CD4-positive, alpha-beta T cell treated with Interferon gamma for 1 hour (primary cell): ENCODE data around the gene PAK2.
A peak's percentile ranks its signal among the peaks of the same experiment; 100 is the strongest.
"Not testable (repeated sequence)": the region's sequence is repeated elsewhere in the genome, so short reads cannot be mapped to it uniquely, and the experiment has no call there.

ENCODE experiments used
- DNase-seq: peaks from one replicate; pipeline ENCODE4 v3.0.0-alpha.2; 2020

Gene PAK2

DNA sequence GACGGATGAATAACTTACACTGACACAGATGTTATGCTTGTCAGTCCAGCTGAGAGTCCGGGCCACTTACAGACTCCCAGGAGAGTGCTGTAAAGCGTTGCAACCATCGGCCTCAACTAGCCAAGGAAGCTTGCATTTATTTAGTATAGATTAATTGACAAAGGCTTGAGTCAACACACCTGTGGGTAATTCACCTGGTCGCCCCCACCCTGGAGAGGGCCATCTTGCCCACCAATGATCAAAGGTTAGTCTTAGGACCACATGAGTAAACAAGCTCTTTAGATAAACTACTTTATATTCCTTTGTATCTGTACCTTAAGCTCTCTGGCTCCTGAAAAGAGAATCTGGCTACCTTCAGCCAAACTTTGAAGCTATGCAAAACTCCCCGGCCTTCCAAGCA, 51.0 kb downstream of the PAK2 start:
- no peak for DNase-seq

DNA sequence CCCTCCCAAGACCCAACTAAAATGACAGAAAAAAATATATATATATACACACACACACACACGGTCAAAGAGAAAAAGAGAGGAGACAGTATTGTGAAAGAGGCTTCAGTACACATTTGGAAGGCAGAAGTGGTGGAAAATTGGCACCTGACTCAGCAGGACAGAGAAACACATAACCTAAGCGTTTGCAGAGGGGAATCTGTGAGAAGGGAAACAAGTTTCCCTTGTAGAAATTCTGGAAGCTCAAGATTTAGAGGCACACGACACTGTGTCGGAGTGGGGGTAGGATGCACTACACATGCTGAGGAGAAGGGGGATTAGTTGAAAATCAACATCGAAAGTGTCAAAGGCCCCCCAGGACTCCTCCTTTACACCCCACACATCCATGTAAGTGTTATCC, 53.1 kb downstream of the PAK2 start:
- DNase-seq: no peak

DNA sequence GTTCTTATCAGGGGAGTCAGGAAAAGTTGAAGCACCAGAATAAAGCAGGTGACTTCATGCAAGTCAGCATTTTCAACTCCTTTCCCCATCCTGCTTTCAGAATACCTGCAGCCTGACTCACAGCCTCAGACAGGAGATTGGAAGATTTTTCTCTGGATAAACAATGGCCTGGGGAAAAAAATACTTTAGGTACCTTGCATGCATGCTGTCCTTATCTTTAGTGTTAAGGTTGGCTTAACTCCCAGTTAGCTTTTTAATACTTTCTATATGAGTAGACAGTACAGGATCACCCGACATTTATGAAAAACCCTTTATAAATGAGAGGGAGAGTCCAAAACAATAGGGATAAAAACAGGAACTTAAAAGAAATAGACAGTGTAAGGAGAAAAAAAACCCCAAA, 53.6 kb downstream of the PAK2 start:
- DNase-seq: no peak

DNA sequence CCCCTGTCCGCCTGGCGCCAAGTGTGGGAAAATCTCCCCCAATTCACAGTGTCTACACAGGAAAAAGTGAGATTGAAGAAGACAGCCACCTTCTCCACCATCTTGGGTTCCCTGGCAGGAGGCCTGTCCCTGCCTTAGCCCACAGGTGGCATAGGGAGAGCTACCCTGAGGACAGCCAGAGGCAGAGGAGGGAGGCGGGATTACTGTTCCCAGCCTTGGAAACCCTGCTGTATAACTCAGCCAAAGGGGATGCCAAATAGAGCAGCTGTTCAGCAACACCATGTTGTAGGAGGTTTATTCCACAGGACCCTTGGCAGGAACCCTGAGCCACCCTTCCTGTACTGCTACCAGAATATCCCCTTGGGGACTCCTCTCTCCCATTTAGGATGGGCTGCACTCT, 54.8 kb downstream of the PAK2 start:
- DNase-seq: no peak

DNA sequence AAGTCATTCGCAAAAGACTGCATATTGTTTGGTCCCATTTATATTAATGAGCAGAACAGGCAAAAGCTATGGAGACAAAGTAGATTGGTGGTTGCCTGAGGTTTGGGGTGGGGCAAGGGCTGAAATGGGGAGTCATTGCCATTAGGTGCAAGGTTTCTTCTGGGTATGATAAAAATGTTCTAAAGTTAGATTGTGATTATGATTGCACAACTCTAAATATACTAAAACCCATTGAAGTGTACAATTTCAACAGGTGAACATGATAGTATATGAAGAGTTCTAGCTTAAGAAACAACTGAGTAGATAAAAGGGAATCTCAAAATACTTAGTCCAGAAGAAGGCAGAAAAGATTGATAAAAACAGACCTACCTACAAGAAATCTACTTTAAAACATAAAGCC, 56.7 kb downstream of the PAK2 start:
- DNase-seq: no peak

DNA sequence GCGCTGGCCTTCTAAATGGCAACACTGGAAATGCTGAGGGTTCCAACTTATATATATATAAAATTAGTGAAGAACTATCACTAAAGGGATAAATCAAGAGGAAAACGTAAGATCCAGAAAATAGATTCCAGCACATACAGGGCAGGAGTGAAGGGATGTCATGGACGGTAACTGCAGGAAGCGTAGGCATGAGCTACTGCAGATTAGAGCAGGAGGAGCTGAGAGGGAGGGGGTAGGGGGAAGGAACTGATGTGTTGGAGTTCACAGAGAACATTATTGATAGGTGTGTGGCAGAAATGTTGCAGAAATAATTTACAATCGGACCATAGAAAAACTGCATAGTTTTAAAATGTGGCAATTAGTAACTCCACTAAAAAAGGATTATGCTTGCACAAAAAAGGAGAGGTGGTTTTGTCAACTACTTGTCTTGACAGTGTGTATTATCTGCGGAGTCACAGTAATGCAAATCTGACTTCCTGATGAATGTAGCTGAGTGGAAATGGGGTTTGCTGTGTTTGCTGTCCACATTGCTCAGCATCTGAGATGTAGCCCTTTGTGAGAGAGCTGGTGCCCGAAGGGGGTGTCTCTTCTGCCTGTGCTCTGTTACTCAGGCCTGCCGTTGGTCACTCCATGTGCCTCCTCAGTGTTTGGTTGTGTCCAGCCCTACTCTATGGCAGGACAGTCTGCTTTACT, 61.2 kb downstream of the PAK2 start:
- DNase-seq: no peak

DNA sequence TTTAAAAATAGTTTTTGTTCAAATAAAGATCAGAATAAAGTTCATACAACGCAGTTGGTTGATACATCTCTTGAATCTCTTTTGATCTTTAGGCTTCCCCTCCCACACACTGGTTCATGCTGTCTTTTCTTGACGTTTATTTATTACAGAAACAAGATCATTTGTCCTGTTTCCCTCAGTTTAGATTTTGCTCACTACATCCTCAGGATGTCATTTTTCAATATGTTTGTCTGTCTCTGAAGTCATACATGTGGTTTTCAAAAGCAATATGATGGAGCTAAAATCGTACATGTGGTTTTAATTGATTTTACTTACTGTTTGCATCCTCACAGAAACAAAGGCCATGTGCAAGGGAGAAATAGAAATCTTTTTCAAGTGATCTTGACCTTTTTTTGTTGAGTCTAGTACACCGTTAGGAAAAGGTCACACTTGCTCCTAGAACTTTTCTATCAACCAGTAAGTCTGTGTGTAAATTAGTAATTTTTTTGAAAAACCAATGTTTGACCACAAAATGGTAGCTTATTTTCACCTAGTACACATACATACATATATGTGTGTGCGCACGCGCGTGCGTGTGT, 64.3 kb downstream of the PAK2 start:
- DNase-seq: no peak

DNA sequence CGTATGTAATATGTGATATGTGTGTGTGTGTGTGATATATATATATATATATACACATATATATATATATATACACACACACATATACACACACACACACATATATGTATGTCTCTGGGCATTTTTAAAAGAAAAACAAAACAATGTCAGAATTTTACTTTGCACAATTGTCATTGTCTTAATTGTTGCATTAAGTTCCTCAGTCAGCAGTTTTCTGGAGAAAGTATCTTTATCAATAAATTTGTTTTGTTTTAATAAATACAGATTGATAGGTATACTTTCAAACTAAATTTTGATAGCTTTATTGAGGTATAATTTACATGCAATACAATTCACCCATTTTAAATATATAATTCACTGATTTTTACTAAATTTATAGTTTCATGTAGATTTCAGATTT, 65.1 kb downstream of the PAK2 start:
- no peak for DNase-seq

DNA sequence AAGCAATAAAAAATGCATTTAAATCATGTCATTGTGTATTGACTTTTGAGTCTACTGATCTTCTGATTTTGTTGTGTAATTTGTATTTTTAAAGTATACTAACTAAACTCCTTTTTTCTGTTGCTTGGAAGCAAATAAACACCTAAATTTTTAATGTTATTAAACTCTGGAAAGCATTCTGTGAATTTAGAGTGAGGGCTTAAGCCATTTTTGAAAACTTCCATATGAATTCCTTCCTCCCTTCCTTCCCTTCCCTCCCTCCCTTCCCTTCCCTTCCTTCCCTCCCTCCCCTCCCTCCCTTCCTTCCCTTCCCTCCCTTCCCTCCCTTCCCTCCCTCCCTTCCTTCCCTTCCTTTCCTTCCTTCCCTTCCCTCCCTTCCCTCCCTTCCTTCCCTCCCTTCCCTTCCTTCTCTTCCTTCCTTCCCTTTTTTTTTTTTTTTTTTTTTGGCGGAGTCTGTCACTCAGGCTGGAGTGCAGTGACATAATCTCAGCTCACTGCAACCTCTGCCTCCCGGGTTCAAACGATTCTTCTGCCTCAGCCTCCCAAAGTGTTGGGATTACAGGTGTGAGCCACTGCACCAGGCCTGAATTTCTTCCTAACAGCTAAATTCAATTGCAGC, 71.4 kb downstream of the PAK2 start:
- DNase-seq: no peak

DNA sequence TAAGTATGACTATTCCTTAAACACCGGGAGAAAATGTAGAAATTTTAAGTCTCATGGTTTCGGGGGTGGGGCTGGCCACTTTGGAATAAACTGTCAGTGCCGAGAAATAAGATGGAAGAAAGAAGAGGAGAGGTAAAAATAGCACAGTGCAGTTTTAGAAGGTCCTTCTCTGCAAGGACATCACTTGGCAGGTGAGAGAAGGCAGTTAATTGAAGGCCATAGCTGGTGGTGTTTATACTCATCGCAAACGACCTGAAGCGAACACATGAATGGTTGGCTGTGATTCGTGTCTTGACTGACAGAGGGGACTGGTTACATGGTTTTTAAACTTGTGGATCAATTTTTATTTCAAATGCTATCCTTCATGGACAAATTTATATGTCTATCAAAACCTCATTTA, 73.2 kb downstream of the PAK2 start:
- no peak for DNase-seq

DNA sequence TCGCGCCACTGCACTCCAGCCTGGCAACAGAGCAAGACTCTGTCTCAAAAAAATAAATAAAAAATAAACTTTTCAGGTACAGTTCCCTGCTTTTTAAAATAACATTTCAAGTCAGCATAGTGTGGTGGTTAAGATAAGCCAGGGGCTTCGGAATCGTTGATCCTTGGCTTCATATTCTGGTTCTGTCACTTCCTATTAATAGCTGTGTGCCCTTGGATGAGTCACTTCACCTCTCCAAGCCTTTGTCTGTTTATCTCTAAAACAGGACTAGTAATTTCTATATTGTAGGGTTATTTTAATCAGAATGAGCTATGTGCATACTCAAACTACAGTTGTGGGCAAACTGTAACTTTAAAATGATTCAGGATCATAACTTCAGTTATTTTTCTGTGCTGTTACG, 74.2 kb downstream of the PAK2 start:
- no peak for DNase-seq

DNA sequence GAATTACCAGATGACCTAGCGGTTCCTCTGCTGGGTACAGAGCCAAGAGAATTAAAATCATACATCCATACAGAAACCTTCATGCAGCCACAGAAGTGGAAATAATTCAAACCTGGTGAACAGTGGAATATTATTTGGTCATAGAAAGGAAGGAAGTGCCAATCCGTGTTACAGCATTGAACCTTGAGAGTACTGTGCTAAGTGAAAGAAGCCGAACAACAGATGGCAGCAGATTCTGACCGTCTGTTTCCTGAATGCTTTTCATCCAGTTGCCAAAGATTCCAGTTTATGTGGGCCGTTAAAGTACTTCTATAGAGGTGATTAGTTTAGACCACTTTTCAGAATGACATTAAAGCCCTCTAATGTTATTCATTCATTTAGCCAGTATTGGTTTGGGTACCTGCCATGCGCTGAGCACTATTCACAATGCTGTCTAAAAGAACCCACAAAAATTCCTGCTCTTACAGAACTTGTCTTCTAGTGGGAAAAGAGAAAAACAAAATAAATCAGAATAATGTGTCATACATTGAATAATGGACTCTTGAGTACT, 82.2 kb downstream of the PAK2 start:
- DNase-seq: no peak

DNA sequence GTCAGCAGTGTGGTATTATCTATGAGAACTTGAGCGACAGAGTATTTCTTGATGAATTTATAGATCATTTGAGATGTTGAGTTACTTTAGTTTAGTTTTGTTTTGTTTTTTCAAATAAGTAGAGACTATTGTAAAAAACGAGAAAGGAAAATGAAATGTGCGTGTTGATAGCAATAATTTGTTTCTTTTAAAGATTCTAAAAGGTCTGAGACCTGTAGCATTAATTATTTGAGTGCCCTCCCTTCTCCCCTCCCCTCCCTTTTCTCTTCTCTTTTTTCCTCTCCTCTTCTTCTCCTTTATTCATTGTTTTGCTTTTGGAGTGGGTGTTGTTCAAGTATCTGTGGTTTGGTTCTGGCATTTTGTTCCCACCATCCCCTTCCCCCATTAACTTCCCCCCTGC, 90.0 kb downstream of the PAK2 start:
- DNase-seq: not testable (repeated sequence)

DNA sequence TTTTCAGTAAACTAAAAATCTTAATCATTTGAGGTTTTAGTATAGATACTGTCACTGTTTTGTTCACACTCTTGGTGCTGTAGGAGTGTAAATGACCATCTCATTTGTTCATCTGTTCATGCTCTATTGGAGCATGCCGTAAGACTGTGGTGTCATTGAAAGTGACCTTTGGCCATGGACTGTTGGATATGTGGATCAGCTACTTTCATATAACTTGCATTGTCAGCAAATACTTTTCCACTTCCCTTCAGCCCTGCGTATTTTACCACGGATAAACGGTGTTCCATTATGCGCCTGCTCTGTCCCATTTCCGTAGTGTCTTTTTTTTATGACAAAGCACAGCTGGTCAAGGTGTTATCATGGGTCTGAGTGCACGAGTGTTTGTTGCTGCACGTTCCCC, 95.4 kb downstream of the PAK2 start:
- DNase-seq: no peak

DNA sequence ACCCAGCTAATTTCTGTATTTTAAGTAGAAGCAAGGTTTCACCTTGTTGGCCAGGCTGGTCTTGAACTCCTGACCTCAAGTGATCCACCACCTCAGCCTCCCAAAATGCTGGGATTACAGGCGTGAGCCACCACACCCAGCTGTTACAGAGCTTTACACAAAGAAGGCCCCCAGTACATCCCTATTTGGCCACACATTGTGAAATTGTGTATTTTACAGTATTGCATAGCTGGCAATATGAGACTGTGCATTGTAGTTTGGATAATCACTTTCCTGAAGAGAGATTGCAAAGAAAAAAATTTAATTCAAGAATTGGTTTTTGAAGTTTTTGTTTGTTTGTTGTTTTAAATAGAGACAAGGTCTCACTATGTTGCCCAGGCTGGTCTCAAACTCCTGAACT, 97.0 kb downstream of the PAK2 start:
- not testable (repeated sequence) for DNase-seq

DNA sequence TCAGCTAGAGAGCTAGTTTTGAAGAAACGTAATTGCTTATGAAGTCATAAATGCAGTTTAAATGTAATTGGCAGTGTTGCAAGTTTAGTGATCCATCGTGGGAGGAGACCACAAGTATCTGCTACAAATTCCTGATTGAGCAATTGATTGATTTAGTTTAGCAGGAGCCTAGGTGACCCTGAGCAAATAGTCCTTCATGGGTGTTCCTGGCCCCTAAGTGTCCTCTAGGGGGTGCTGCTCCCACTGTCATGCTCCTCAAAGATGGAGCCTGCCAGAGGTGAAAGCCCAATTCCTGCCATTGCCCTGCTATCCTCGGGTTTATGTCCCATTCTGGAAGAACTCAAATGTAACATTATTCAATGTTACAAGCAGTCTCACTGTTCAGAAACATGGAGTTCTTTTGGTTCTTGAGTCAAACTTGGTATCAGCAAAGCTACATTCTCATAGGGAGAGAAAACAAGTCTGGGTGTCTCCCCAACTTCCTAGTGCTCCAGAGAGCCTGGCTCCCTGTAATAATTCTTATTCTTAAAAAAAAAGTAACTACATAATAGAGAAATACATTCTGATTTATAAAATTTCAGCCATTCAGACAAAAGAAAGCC, 98.3 kb downstream of the PAK2 start:
- DNase-seq: peak; percentile 69

DNA sequence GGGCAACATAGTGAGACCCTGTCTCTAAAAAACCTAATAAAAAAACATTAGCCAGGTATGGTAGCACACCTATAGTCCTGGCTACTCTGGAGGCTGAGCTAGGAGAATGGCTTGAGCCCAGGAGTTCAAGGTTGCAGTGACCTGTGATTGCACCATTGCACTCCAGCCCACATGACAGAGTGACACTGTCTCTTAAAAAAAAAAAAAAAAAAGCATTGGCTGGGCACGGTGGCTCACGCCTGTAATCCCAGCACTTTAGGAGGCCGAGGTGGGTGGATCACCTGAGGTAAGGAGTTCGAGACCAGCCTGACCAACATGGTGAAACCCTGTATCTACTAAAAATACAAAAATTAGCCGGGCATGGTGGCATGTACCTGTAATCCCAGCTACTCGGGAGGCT, 99.7 kb downstream of the PAK2 start:
- not testable (repeated sequence) for DNase-seq

DNA sequence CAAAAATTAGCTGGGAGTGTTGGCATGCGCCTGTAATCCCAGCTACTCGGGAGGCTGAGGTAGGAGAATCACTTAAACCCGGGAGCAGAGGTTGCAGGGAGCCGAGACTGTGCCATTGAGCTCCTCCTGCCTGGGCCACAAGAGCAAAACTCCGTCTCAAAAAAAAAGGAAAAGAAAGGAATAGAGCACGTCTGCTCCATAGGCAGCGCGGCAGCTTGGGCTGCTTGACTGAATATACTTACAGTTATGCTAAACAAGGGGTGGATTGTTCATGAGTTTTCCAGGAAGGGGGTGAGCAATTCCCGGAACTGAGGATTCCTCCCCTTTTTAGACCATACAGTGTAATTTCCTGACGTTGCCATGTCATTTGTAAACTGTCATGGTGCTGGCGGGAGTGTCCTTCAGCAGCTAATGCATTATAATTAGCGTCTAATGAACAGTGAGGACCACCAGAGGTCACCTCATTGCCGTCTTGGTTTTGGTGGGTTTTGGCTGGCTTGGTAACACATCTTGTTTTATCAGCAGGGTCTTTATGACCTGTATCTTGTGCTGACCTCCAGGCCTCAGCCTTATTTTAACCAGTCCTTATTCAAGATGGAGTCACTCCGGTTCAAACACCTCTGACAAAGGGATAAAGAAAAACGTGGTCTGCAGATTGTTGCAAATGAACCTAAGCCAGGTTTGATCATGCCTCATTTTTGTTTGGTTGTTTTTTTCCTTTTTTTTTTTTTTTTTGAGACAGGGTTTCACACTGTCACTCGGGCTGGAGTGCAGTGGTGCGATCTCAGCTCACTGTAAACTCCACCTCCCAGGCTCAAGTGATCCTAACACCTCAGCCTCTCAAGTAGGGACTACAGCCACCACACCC, 103.1 kb downstream of the PAK2 start:
- DNase-seq: no peak

DNA sequence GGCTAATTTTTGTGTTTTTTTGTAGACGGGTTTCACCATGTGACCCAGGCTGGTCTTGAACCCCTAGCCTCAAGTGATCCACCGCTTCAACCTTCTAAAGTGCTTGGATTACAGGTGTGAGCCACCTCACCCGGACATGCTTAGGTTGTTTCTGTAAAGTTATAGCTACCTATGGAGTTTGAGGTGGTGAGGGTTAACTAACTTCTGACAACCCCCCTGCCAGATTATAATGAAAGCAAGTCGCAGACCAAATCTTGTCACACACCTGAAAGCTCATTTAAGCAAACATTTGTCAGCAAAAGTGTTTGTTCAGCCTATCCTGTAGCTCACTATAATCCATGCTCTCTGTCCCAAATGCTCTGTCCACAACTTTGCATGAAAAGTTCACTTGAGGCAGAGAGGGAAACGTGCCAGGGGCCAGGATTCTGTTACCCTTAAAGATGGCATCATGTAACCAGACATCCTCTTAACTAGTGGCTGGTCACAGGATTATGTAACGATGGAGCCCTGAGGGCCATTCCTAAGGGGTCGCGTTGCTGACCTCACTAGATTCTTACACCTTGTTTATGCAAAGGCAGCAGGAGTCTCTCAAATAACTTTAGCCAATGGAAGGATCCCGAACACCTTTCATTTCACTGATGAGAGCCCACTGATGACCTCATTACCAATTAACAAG, 103.9 kb downstream of the PAK2 start:
- no peak for DNase-seq

DNA sequence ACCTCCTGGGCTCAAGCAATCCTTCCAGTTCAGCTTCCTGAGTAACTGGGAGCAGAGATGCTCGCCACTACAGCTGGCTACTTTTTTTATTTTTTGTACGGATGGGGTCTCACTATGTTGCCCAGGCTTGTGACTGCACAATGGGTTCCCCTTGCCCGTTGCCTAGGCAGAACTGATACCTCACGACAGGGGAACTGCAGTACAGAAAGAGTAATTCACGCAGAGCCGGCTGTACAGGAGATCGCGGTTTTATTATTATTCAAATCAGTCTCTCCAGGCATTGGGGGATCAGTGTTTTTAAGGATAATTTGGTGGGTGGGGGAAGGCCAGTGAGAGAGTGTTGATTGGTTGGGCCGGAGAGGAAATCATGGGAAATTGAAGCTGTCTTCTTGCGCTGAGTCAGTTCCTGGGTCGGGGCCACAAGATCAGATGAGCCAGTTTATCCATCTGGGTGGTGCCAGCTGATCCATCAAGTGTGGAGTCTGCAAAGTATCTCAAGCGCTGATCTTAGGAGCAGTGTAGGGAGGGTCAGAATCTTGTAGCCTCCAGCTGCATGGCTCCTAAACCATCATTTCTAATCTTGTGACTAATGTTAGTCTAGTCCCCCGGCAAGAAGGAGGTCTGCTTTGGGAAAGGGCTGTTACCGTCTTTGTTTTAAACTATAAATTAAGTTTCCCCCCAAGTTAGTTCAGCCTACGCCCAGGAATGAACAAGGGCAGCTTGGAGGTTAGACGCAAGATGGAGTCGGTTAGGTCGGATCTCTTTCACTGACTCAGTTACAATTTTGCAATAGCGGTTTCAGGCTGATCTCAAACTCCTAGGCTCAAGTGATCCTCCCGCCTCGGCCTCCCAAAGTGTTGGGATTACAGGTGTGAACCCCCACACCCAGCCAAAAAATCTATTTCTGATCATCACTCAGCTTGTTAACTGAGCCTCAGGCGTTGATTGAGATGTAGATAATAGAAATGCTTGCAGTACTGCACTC, 104.9 kb downstream of the PAK2 start:
- DNase-seq: not testable (repeated sequence)

DNA sequence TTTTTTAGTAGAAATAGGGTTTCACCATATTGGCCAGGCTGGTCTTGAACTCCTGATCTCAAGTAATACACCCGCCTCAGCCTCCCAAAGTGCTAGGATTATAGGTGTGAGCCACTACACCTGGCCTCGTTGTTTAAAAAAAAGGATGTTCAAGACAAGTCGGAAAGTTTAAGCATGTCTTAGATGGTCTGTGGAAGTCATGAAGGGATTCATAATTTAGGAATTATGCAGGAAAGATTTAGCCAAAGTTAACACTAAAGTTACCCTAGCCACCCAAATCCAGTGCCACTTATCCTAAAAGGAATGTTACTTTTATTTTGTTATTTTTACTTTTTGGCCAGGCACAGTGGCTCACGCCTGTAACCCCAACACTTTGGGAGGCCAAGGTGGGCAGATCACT, 108.7 kb downstream of the PAK2 start:
- not testable (repeated sequence) for DNase-seq
